ENCODE data around the gene KRT25. TPM values are rescaled to one million over a fixed set of nuclear protein-coding genes. Genes with fewer than 3 reads are reported as not detected.

KRT25 gene
- total RNA-seq, 2 donors from 2014 or later: 0.62 TPM; not detected in 1

GRCh38 chr17:40791787-40792436 is 36.8 kb upstream of the KRT25 start:
- Histone ChIP-seq H3K4me1 (replicated peaks) (no peaks in the 10 kb centered on the region), H3K36me3 (no peaks in the 10 kb centered on the region), H3K9me3 (no peaks in the 10 kb centered on the region), H3K27ac (no peak overlapping the region), H3K4me3 (no peak overlapping the region), H3K27me3 (replicated peaks; ENCODE audit: insufficient read depth) (no peaks in the 10 kb centered on the region)
- intact Hi-C loops (cut with DNase I): loop anchor here (10.0 kb wide), 1 partner anchor 177 kb away; no protein-coding TSS in a partner anchor
- no peak for DNase-seq (ENCODE audit: low spot score)
- WGBS: 24% methylated on average over 6 of the region's 6 CpGs
- TF ChIP-seq POLR2AphosphoS5 (IDR thresholded peaks at IDR 0.05) (peak; percentile 25), POLR2A (IDR thresholded peaks at IDR 0.05) (no peak), CTCF (IDR thresholded peaks at IDR 0.05) (peak in 3 of 4 experiments; percentile 53 to 70 (median 70))

- 84% methylated on average over 1 of the region's 1 CpG for WGBS
- Histone ChIP-seq H3K9me3 (no peaks in the 10 kb centered on the region), H3K27me3 (replicated peaks; ENCODE audit: insufficient read depth) (no peaks in the 10 kb centered on the region), H3K27ac (no peak overlapping the region), H3K4me3 (no peak overlapping the region), H3K36me3 (no peaks in the 10 kb centered on the region), H3K4me1 (replicated peaks) (no peaks in the 10 kb centered on the region)
- intact Hi-C loops (cut with DNase I): loop anchor here (10.0 kb wide), 1 partner anchor 176 kb away; no protein-coding TSS in a partner anchor
- DNase-seq (ENCODE audit: low spot score): no peak
- TF ChIP-seq POLR2AphosphoS5 (IDR thresholded peaks at IDR 0.05) (no peak), CTCF (IDR thresholded peaks at IDR 0.05) (no peak), POLR2A (IDR thresholded peaks at IDR 0.05) (no peak)
Measured at GRCh38 chr17:40791111-40791510, 36.0 kb upstream of the KRT25 start.

- 99% methylated on average over 4 of the region's 4 CpGs for WGBS
- TF ChIP-seq POLR2AphosphoS5 (IDR thresholded peaks at IDR 0.05): no peak
- TF ChIP-seq CTCF (IDR thresholded peaks at IDR 0.05): no peak
Measured at GRCh38 chr17:40782450-40782849, 27.3 kb upstream of the KRT25 start, which contains the start of gene KRT27. KRT27 (minus strand) TSS chr17:40782550; CDS start chr17:40782493, 57 bp downstream.

GRCh38 chr17:40779181-40779909 is 24.2 kb upstream of the KRT25 start:
- Histone ChIP-seq H3K4me3 (peak overlapping the region in 1 of 2 donors; percentile 3), H3K36me3 (no peaks in the 10 kb centered on the region), H3K9me3 (no peaks in the 10 kb centered on the region), H3K27ac (no peak overlapping the region), H3K4me1 (replicated peaks) (no peaks in the 10 kb centered on the region), H3K27me3 (replicated peaks; ENCODE audit: insufficient read depth) (no peaks in the 10 kb centered on the region)
- no peak for TF ChIP-seq POLR2A (IDR thresholded peaks at IDR 0.05)
- TF ChIP-seq POLR2AphosphoS5 (IDR thresholded peaks at IDR 0.05): no peak
- no peak for TF ChIP-seq CTCF (IDR thresholded peaks at IDR 0.05)
- intact Hi-C loops (cut with DNase I): no loop called here
- DNase-seq (ENCODE audit: low spot score): no peak
- WGBS: 44% methylated on average over 37 of the region's 37 CpGs

More at GRCh38 chr17:40782450-40782849, 27.3 kb upstream of the KRT25 start, which contains the start of gene KRT27:
- H3K36me3 ChIP-seq: no peaks in the 10 kb centered on the region
- no peaks in the 10 kb centered on the region for H3K27me3 ChIP-seq (replicated peaks; ENCODE audit: insufficient read depth)
- DNase-seq (ENCODE audit: low spot score): no peak
- no peaks in the 10 kb centered on the region for H3K9me3 ChIP-seq
- intact Hi-C loops (cut with DNase I): no loop called here
- H3K27ac ChIP-seq: no peak within 1 kb of the TSS
- no peaks in the 10 kb centered on the region for H3K4me1 ChIP-seq (replicated peaks)
- no peak within 1 kb of the TSS for H3K4me3 ChIP-seq

Data from prostate gland (tissue), 2 donors.